Smooth muscle cell (in vitro differentiated cells): ENCODE data around the gene LAYN. TPM values are rescaled to one million over a fixed set of nuclear protein-coding genes. Genes with fewer than 3 reads are reported as not detected.

Source experiments
- DNase-seq: peaks from one replicate; lab custom pipeline; 2025; ENCODE audit not compliant: unreplicated experiment; lab: John Stamatoyannopoulos, UW
- H2AFZ ChIP-seq: fragments of 200-600 bp; sonication (generic); 2 replicates; pipeline ENCODE4 v1.6.0; 2016; ENCODE audit warnings: antibody characterized with exemption, low read depth, mild to moderate bottlenecking
- H3F3A ChIP-seq: fragments of 200-600 bp; sonication (generic); 2 replicates; pipeline ENCODE4 v1.6.0; 2017; ENCODE audit warnings: antibody characterized with exemption, low read depth
- H3K27ac ChIP-seq: fragments of 200-600 bp; sonication (generic); 2 replicates; pipeline ENCODE4 v1.5.1; 2016; ENCODE audit warnings: low read depth, mild to moderate bottlenecking
- H3K27me3 ChIP-seq: fragments of 200-600 bp; sonication (generic); 2 replicates; pipeline ENCODE4 v1.6.1; 2016; ENCODE audit warnings: low read depth, mild to moderate bottlenecking
- H3K36me3 ChIP-seq: fragments of 200-600 bp; sonication (generic); 2 replicates; pipeline ENCODE4 v1.5.1; 2016; ENCODE audit warnings: low read depth
- H3K4me1 ChIP-seq: fragments of 200-600 bp; sonication (generic); 2 replicates; pipeline ENCODE4 v1.5.1; 2016; ENCODE audit warnings: low read depth
- H3K4me2 ChIP-seq: fragments of 200-600 bp; sonication (generic); 2 replicates; pipeline ENCODE4 v1.6.0; 2016; ENCODE audit warnings: mild to moderate bottlenecking
- H3K4me3 ChIP-seq: fragments of 200-600 bp; sonication (generic); 2 replicates; pipeline ENCODE4 v1.5.1; 2016; ENCODE audit warnings: mild to moderate bottlenecking
- H3K79me2 ChIP-seq: fragments of 200-600 bp; sonication (generic); 2 replicates; pipeline ENCODE4 v1.6.0; 2016; ENCODE audit warnings: low read depth, mild to moderate bottlenecking
- H3K9ac ChIP-seq: fragments of 200-600 bp; sonication (generic); 2 replicates; pipeline ENCODE4 v1.6.0; 2016; ENCODE audit warnings: low read depth
- H3K9me3 ChIP-seq: fragments of 200-600 bp; sonication (generic); replicated peaks from 2 replicates; pipeline ENCODE4 v1.5.1; 2016; ENCODE audit warnings: low read depth
- H4K20me1 ChIP-seq: fragments of 200-600 bp; sonication (generic); 2 replicates; pipeline ENCODE4 v1.6.0; 2016; ENCODE audit warnings: low read depth
- CTCF ChIP-seq: fragments of 200-600 bp; sonication (generic); IDR thresholded peaks from 2 replicates; pipeline ENCODE4 v1.5.1; 2017; ENCODE audit warnings: borderline replicate concordance, mild to moderate bottlenecking, antibody characterized with exemption; ENCODE audit not compliant: insufficient read depth, poor library complexity, severe bottlenecking
- WGBS: methylation state at CpG from one replicate; pipeline ENCODE4 v1.1.7; 2016; ENCODE audit warnings: low lambda C conversion rate; 5-methylcytosine and 5-hydroxymethylcytosine counted together
- polyA plus RNA-seq: library from polyadenylated mRNA; unstranded; fragments of >200 nt; fragmentation: Nextera tagmentation; extraction: Ambion mirVana; gene quantifications from 2 replicates; pipeline ENCODE4 v1.2.1, GENCODE V29; 2016
- total RNA-seq: library from RNA; depleted of rRNA; stranded (reverse); fragments of >200 nt; gene quantifications from 2 replicates; pipeline ENCODE4 v1.2.3, GENCODE V29; 2014

The LAYN gene
- total and polyA plus RNA-seq, 2 experiments from 2014 or later = 52.6 to 67.4 TPM

- H3K9ac ChIP-seq = no peak overlapping the region
- no peak overlapping the region for H3K4me2 ChIP-seq
- no peak overlapping the region for H2AFZ ChIP-seq
- no peaks in the 10 kb centered on the region for H3K9me3 ChIP-seq
- no peaks in the 10 kb centered on the region for H4K20me1 ChIP-seq
- no peaks in the 10 kb centered on the region for H3K79me2 ChIP-seq
- peak overlapping the region; percentile 72 for H3K27ac ChIP-seq
- no peaks in the 10 kb centered on the region for H3F3A ChIP-seq
- no peak overlapping the region for H3K4me3 ChIP-seq
- TF ChIP-seq CTCF = no peak
- no peak for DNase-seq
- H3K27me3 ChIP-seq = no peaks in the 10 kb centered on the region
- H3K4me1 ChIP-seq = peaks cover 6% of the 10 kb centered on the region
- 81% methylated on average over 3 of the region's 3 CpGs for WGBS
- H3K36me3 ChIP-seq = no peaks in the 10 kb centered on the region
Observed at GRCh38 chr11:111561306-111561705, 20.8 kb downstream of the LAYN start.

DNA sequence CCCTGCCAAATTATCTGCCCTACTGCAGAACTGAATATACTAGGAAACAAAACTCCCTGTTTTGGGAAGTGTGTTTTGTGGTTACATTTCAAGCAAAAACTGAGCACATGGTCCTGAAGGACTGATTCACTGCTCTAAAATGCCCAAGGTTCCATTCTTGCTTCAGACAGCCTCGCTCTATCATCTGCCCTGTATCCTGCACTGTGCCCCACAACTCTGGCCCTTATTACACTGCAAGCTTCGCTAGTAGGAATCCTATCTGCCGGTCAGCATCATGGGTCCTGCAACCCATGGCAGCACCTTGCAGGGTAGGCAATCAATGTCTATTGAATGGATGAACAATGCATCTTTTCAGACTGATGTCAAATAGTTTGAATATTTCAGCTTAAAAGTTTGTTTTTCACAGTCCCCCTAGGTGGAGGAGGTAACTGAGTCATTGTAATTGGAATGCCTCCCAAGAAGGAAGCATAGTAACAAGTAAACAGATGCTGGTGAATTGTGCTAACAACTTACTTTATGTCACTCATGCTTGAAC is 21.3 kb downstream of the LAYN start:
- TF ChIP-seq CTCF = no peak
- peak overlapping the region; percentile 29 for H3K9ac ChIP-seq
- DNase-seq = no peak
- H3K9me3 ChIP-seq = no peaks in the 10 kb centered on the region
- peak overlapping the region; percentile 72 for H3K27ac ChIP-seq
- H3K4me2 ChIP-seq = no peak overlapping the region
- WGBS = 57% methylated on average over 3 of the region's 3 CpGs
- H3K4me3 ChIP-seq = no peak overlapping the region
- no peak overlapping the region for H2AFZ ChIP-seq
- no peaks in the 10 kb centered on the region for H3K27me3 ChIP-seq
- H3K4me1 ChIP-seq = peaks cover 6% of the 10 kb centered on the region
- H3F3A ChIP-seq = no peaks in the 10 kb centered on the region
- no peaks in the 10 kb centered on the region for H3K79me2 ChIP-seq
- no peaks in the 10 kb centered on the region for H3K36me3 ChIP-seq
- no peaks in the 10 kb centered on the region for H4K20me1 ChIP-seq

- Histone ChIP-seq H3K4me3 (no peak overlapping the region), H3K36me3 (no peaks in the 10 kb centered on the region), H4K20me1 (no peaks in the 10 kb centered on the region), H3K9me3 (no peaks in the 10 kb centered on the region), H3F3A (no peaks in the 10 kb centered on the region), H3K27me3 (no peaks in the 10 kb centered on the region), H3K4me1 (no peaks in the 10 kb centered on the region), H3K4me2 (no peak overlapping the region), H3K9ac (peak overlapping the region; percentile 43), H2AFZ (no peak overlapping the region), H3K27ac (peak overlapping the region; percentile 72), H3K79me2 (no peaks in the 10 kb centered on the region)
- WGBS = 90% methylated on average over 10 of the region's 10 CpGs
- no peak for DNase-seq
- no peak for TF ChIP-seq CTCF
Observed at GRCh38 chr11:111562692-111563389, 22.3 kb downstream of the LAYN start.
